HS-5 (cell line): ENCODE measurements around the gene MAMSTR.

Source experiments
- DNase-seq: peaks from one replicate; pipeline ENCODE4 v3.0.0-alpha.2; 2012; ENCODE audit warnings: low read depth

The MAMSTR gene

GRCh38 chr19:48746110-48746509 is 26.6 kb upstream of the MAMSTR start:
- no peak for DNase-seq

GRCh38 chr19:48745208-48745995 is 25.9 kb upstream of the MAMSTR start:
- DNase-seq = no peak

- no peak for DNase-seq
Measured at GRCh38 chr19:48742096-48742495, 22.6 kb upstream of the MAMSTR start.

GRCh38 chr19:48741129-48741999 is 21.8 kb upstream of the MAMSTR start:
- no peak for DNase-seq

- no peak for DNase-seq
Measured at GRCh38 chr19:48740164-48740972, 20.8 kb upstream of the MAMSTR start, which contains the start of gene RASIP1. TSS of gene RASIP1 (minus strand) at chr19:48740610. CDS start at chr19:48740282, 328 bp downstream.

GRCh38 chr19:48739404-48740163 is 20.1 kb upstream of the MAMSTR start:
- no peak for DNase-seq

- DNase-seq = peak; percentile 37
Measured at GRCh38 chr19:48738557-48739403, 19.3 kb upstream of the MAMSTR start.

GRCh38 chr19:48737360-48737998 is 18.0 kb upstream of the MAMSTR start:
- DNase-seq = no peak

- DNase-seq = no peak
Measured at GRCh38 chr19:48735031-48735615, 15.6 kb upstream of the MAMSTR start.

- DNase-seq = no peak
Measured at GRCh38 chr19:48734625-48735024, 15.1 kb upstream of the MAMSTR start.

- DNase-seq = no peak
Measured at GRCh38 chr19:48731452-48731851, 11.9 kb upstream of the MAMSTR start.

- DNase-seq = no peak
Measured at GRCh38 chr19:48728911-48729664, 9.6 kb upstream of the MAMSTR start.

- no peak for DNase-seq
Measured at GRCh38 chr19:48726556-48726955, 7.0 kb upstream of the MAMSTR start.

- peak; percentile 96 for DNase-seq
Measured at GRCh38 chr19:48724796-48725753, 5.5 kb upstream of the MAMSTR start.

- no peak for DNase-seq
Measured at GRCh38 chr19:48722196-48722708, 2.7 kb upstream of the MAMSTR start.

- peak; percentile 95 for DNase-seq
Measured at GRCh38 chr19:48720613-48721296, 1.2 kb upstream of the MAMSTR start.

GRCh38 chr19:48720251-48720612 is 707 bp upstream of the MAMSTR start:
- DNase-seq = no peak
